MM.1S (cell line): Measurements from ENCODE around the gene DCLK1.
"Not testable (repeated sequence)": the region's sequence is repeated elsewhere in the genome, so short reads cannot be mapped to it uniquely, and the experiment has no call there.

ENCODE experiments used
- DNase-seq: peaks from one replicate; pipeline ENCODE4 v3.0.0-alpha.2; 2015
- H2AFZ ChIP-seq: fragments of 300-600 bp; sonication (generic); 2 replicates; pipeline ENCODE4 v1.6.0; 2016; ENCODE audit warnings: antibody characterized with exemption, low read length
- H3F3A ChIP-seq: fragments of 300-600 bp; sonication (generic); 2 replicates; pipeline ENCODE4 v1.6.1; 2016; ENCODE audit warnings: mild to moderate bottlenecking, antibody characterized with exemption, low read length, moderate library complexity, mixed read lengths; ENCODE audit not compliant: insufficient read depth
- H3K27ac ChIP-seq: fragments of 300-600 bp; sonication (generic); 2 replicates; pipeline ENCODE4 v1.5.1; 2016; ENCODE audit warnings: mild to moderate bottlenecking, low read length
- H3K27me3 ChIP-seq: fragments of 300-600 bp; sonication (generic); replicated peaks from 2 replicates; pipeline ENCODE4 v1.6.0; 2016; ENCODE audit warnings: low read length; ENCODE audit not compliant: insufficient read depth
- H3K36me3 ChIP-seq: fragments of 300-600 bp; sonication (generic); replicated peaks from 2 replicates; pipeline ENCODE4 v1.6.1; 2016; ENCODE audit warnings: mild to moderate bottlenecking, low read length, mixed read lengths; ENCODE audit not compliant: insufficient read depth
- H3K4me1 ChIP-seq: fragments of 300-600 bp; sonication (generic); 2 replicates; pipeline ENCODE4 v1.6.1; 2016; ENCODE audit warnings: low read length, mixed read lengths
- H3K4me2 ChIP-seq: fragments of 300-600 bp; sonication (generic); 2 replicates; pipeline ENCODE4 v1.6.0; 2016; ENCODE audit warnings: low read depth, low read length
- H3K4me3 ChIP-seq: fragments of 300-600 bp; sonication (generic); 2 replicates; pipeline ENCODE4 v1.5.1; 2016; ENCODE audit warnings: low read length, mixed read lengths
- H3K79me2 ChIP-seq: fragments of 300-600 bp; sonication (generic); 2 replicates; pipeline ENCODE4 v1.6.1; 2016; ENCODE audit warnings: mixed run types, low read length, mixed read lengths
- H3K9ac ChIP-seq: fragments of 300-600 bp; sonication (generic); 2 replicates; pipeline ENCODE4 v1.6.1; 2016; ENCODE audit warnings: low read length, mixed read lengths
- H3K9me2 ChIP-seq: fragments of 300-600 bp; sonication (generic); replicated peaks from 2 replicates; pipeline ENCODE4 v1.6.1; 2016; ENCODE audit warnings: mild to moderate bottlenecking, low read length, mixed read lengths; ENCODE audit not compliant: insufficient read depth
- H3K9me3 ChIP-seq: fragments of 300-600 bp; sonication (generic); replicated peaks from 2 replicates; pipeline ENCODE4 v1.6.1; 2016; ENCODE audit warnings: mild to moderate bottlenecking, low read length, mixed read lengths; ENCODE audit not compliant: insufficient read depth
- H4K20me1 ChIP-seq: fragments of 300-600 bp; sonication (generic); 2 replicates; pipeline ENCODE4 v1.6.1; 2016; ENCODE audit warnings: mild to moderate bottlenecking, low read length, moderate library complexity, mixed read lengths; ENCODE audit not compliant: insufficient read depth
- CTCF ChIP-seq: fragments of 300-600 bp; sonication (generic); IDR thresholded peaks from 2 replicates; pipeline ENCODE4 v1.5.1; 2016; ENCODE audit warnings: antibody characterized with exemption, low read length, mixed read lengths
- EZH2 ChIP-seq: fragments of 300-600 bp; sonication (generic); optimal IDR thresholded peaks from 2 replicates; pipeline ENCODE3; 2017; ENCODE audit warnings: low read depth, mild to moderate bottlenecking, antibody characterized with exemption, low read length, mixed read lengths
- EZH2phosphoT487 ChIP-seq: fragments of 300-600 bp; sonication (generic); IDR thresholded peaks from 2 replicates; pipeline ENCODE4 v1.6.1; 2018; ENCODE audit warnings: antibody characterized with exemption, low read length

DCLK1 gene

DNA sequence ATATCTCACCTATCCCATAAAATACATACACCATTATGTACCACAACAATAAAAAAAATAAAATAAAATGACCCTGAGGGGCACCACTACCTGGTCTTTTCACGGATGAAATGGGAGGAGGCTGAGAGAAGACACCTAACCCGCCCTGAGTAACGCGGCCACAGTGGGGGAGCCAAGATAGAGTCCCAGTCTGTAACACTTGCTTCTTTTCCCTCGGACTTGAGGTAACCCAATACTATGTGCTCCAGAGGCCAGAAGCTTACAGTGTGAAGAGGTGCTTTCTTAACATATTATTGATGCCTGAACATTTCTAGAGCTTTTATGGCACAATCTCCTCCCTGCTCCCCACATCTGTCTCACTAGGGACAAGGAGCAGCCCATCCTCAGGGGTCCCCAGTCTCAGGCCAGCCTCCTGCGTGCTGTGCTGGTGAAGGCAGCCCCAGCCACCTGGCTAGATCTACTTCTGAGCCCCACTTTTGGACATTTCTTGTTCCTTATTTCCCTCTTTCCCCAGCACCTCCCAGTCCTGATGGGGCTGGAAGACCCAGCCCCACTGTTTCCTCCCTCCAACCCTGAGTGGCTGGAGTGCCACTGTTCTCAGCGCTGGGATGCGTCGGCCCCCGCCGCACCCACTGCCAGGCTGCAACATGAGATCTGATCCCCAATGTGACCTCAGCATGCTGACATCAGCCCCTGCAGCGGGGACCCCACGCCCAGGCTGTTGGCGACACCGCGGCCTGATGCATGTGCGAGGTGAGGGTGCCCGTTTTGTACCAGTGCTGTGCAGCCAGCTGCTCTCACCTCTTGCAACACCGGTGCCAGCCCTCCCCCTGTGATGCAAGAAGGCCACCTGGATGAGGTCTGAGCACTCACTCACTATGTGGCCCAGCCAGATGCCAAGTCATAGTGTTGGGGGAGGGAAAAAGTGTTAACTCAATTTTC lies 143.3 kb downstream of the DCLK1 start:
- no peak for DNase-seq
- Histone ChIP-seq H3K4me2 (no peak overlapping the region), H2AFZ (no peak overlapping the region), H3K36me3 (no peaks in the 10 kb centered on the region), H3K27ac (no peak overlapping the region), H3K4me3 (no peak overlapping the region), H3K4me1 (no peaks in the 10 kb centered on the region), H4K20me1 (no peaks in the 10 kb centered on the region), H3K27me3 (no peaks in the 10 kb centered on the region), H3K9me3 (no peaks in the 10 kb centered on the region), H3K9me2 (no peaks in the 10 kb centered on the region), H3K79me2 (no peaks in the 10 kb centered on the region), H3K9ac (no peak overlapping the region), H3F3A (no peaks in the 10 kb centered on the region)
- TF ChIP-seq EZH2phosphoT487 (no peak), EZH2 (no peak), CTCF (no peak)

- Histone ChIP-seq H3K27me3 (no peaks in the 10 kb centered on the region), H3K4me3 (no peak overlapping the region), H2AFZ (no peak overlapping the region), H3K9ac (no peak overlapping the region), H3K36me3 (no peaks in the 10 kb centered on the region), H4K20me1 (no peaks in the 10 kb centered on the region), H3K9me3 (no peaks in the 10 kb centered on the region), H3F3A (no peaks in the 10 kb centered on the region), H3K4me2 (no peak overlapping the region), H3K4me1 (no peaks in the 10 kb centered on the region), H3K9me2 (no peaks in the 10 kb centered on the region), H3K79me2 (no peaks in the 10 kb centered on the region), H3K27ac (no peak overlapping the region)
- DNase-seq, result no peak
- no peak for TF ChIP-seq EZH2phosphoT487
- no peak for TF ChIP-seq CTCF
- no peak for TF ChIP-seq EZH2
These were observed 146.3 kb downstream of the DCLK1 start for GRCh38 chr13:35984776-35985453.

DNA sequence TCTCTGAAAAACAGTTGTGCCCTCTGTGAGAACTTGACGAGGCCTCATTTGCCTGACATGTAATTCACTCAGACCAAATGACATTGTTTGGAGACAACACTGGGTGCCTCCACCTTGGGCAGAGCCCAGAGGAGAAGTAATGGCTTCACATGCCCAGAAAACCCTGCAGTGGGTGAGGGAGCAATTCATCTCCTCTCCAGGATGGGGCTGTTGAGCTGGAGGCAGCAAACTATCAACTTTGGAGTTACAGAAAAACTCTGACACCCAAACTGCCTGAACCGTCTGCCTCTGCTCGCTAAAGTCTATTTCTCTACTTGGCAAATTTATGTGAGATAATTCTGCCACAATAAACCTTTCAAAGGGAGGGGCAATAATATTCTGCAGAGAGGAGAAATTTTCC lies 146.9 kb downstream of the DCLK1 start:
- H3K4me3 ChIP-seq, result no peak overlapping the region

DNA sequence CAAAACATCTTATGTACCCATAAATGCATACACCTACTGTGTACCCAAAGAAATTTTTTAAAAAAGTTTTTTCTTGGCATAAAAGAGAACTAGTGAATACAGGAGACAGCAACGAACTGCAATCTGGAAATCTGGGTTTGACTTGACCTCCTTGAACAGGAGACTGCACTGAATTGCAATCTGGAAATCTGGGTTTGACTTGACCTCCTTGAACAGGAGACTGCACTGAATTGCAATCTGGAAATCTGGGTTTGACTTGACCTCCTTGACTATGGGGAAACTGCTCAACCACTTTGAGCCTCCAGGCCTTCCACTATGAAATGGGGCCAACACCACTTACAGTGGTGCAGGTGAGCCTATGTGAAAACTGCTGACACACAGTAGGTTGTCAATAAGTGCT lies 147.5 kb downstream of the DCLK1 start:
- not testable (repeated sequence) for H3K36me3 ChIP-seq, H2AFZ ChIP-seq, DNase-seq, H3K9me3 ChIP-seq, H4K20me1 ChIP-seq, H3K9ac ChIP-seq, H3K27ac ChIP-seq, H3K27me3 ChIP-seq, H3K9me2 ChIP-seq, H3K4me2 ChIP-seq, H3K4me3 ChIP-seq, H3K79me2 ChIP-seq, H3K4me1 ChIP-seq, H3F3A ChIP-seq

More for the DNA sequence above, 146.9 kb downstream of the DCLK1 start:
- H3F3A ChIP-seq, result no peaks in the 10 kb centered on the region
- H3K9ac ChIP-seq, result no peak overlapping the region
- no peaks in the 10 kb centered on the region for H3K9me2 ChIP-seq
- no peak overlapping the region for H3K4me2 ChIP-seq
- H3K4me1 ChIP-seq, result no peaks in the 10 kb centered on the region
- H3K36me3 ChIP-seq, result no peaks in the 10 kb centered on the region
- H3K9me3 ChIP-seq, result no peaks in the 10 kb centered on the region
- no peak overlapping the region for H3K27ac ChIP-seq
- H4K20me1 ChIP-seq, result no peaks in the 10 kb centered on the region
- no peak for TF ChIP-seq CTCF
- TF ChIP-seq EZH2, result no peak
- TF ChIP-seq EZH2phosphoT487, result no peak
- H2AFZ ChIP-seq, result no peak overlapping the region
- H3K79me2 ChIP-seq, result no peaks in the 10 kb centered on the region
- H3K27me3 ChIP-seq, result no peaks in the 10 kb centered on the region
- DNase-seq, result no peak
